DMS79 (cell line): ENCODE data around the gene STXBP5L.
"Not testable (repeated sequence)": the region's sequence is repeated elsewhere in the genome, so short reads cannot be mapped to it uniquely, and the experiment has no call there.

Experiments used
- DNase-seq: peaks from one replicate; lab custom pipeline; 2025; lab: John Stamatoyannopoulos, UW

STXBP5L gene

GRCh38 chr3:121018917-121019321 lies 110.9 kb downstream of the STXBP5L start:
- no peak for DNase-seq

DNA sequence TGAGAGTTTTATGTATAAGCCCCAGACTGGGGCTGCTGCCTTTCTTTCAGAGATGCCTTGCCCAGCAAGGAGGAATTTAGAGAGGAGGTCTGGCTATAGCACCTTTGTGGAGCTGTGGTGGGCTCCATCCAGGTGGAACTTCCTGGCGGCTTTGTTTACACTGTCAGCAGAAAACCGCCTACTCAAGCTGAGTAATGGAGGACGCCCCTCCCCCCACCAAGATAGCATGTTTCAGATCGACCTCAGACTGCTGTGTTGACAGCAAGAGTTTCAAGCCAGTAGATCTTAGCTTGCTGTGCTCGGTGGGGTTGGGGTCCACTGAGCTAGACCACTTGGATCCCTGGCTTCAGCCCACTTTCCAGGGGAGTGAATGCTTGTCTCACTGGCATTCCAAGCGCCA lies 155.6 kb downstream of the STXBP5L start:
- no peak for DNase-seq

DNA sequence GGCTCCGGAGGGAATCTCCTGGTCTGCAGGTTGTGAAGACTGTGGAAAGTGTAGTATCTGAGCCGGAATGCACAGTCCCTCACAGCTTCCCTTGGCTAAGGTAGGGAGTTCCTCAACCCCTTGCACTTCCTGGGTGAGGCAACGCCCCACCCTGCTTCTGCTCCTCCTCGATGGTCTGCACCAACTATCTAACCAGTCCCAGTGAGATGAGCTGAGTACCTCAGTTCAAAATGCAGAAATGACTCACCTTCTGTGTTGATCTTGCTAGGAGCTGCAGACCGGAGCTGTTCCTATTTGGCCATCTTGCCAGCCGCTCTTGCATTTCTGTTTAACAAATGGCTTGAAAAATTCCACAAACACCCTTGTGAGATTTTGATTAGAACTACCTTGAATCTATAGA lies 156.1 kb downstream of the STXBP5L start:
- no peak for DNase-seq

DNA sequence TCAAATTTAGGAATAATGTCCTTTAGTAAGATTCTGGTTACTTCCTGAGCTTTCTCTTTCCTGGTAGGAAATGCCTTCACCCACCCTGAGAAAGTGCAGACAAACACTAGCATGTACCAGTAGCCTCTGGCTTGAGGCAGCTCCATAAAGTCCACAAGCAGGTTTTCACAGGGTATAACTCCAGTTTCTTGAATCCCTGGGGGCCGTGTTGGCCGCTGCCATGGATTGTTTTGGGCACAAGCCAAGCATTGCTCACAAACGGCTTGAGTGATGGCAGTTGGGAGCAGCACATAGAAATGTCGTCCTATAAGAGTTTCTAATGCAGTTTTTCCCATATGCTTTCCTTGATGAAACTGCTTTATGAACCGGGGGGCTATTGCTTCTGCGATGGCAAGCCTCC lies 164.1 kb downstream of the STXBP5L start:
- peak; percentile 57 for DNase-seq

DNA sequence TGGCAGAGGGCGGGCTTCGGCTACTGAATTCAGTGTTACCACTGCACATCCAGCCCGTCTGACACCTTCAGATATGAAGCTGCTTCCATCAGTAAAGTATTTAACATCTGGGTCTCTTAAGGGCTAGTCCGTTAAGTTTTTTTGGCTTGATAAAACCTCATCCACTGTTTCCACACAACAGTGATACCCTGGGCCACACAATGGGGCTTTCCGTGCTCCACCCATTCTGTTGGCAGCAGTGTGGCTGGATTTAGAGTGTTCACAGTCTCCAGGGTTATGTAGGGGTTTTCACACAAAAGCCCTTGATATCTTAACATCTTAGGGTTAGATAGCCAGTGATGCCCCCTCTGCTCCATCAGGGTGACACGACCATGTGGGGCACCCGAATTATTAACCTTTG lies 165.0 kb downstream of the STXBP5L start:
- DNase-seq: no peak

DNA sequence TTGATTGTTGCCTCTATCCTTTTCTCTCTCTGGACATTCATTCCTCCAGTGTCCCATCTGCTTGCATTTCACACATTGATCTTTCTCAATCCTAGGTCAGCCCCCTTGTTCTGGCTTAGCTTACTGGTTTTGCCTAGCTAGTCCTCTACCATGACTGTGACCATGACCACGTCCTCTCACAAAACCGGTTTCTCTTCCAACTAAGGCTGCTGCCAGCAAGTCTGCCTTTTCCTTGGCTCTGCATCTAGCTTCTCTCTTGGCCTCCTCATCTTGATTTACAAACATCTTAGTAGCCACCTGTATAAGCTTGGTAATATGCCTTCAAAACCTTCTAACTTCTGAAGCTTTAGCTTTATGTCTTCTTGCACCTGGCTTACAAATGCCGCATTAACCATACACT lies 167.2 kb downstream of the STXBP5L start:
- no peak for DNase-seq

GRCh38 chr3:121078378-121079101 lies 170.5 kb downstream of the STXBP5L start:
- not testable (repeated sequence) for DNase-seq

GRCh38 chr3:121096953-121097352 lies 188.9 kb downstream of the STXBP5L start:
- DNase-seq: no peak

GRCh38 chr3:121111086-121111485 lies 203.1 kb downstream of the STXBP5L start:
- not testable (repeated sequence) for DNase-seq

- DNase-seq: no peak
Observed at GRCh38 chr3:121111914-121112612, 204.1 kb downstream of the STXBP5L start.

DNA sequence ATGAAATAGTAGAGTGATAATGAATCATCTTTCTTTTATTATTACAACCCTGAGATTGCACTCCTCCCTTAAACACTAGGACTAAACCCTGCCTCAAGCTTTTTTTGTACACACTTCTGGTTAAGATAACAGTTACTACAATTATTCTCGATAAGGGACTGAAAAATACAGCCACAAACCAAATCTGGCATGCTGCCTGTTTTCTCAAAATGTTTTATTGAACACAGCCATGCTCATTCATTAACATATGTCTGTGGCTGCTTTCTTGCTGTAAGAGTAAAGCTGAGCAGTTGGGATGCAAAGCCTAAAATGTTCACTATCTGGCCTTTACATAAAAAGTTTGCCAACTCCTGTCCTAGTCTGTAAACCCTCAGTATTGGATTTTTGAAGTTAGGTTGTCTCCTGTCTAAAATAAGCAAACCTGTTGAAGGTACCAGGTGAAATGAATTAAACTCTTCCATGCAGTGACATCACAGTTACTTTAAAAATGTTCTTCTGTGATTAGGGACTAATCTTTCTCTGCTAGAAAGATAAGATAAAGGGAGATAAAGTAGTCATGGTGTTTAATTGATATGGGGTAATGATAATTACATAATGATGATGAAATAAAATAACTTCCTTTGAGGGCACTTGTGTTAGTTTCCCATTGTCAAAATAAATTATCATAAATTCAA lies 218.2 kb downstream of the STXBP5L start:
- no peak for DNase-seq

- DNase-seq: no peak
Observed at GRCh38 chr3:121126707-121127035, 218.7 kb downstream of the STXBP5L start.

DNA sequence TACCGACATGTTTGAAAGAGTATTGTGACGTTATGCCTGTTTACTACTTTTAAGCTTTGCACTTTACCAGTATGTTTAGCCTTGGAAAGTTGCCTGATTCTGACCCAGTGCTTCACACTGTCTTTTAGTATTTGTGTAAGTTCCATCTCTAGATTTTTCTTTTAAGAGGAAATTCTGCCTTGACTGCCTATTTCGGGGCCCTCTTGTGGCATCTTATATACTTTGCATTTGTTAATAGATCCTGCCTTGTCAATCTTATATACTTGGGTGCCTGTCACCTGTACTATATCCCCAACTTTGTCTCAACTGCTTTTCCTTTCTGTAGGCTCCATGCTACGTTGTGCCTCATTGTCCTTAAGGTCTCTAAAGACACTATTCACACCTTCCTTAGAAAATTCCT lies 244.6 kb downstream of the STXBP5L start:
- no peak for DNase-seq

DNA sequence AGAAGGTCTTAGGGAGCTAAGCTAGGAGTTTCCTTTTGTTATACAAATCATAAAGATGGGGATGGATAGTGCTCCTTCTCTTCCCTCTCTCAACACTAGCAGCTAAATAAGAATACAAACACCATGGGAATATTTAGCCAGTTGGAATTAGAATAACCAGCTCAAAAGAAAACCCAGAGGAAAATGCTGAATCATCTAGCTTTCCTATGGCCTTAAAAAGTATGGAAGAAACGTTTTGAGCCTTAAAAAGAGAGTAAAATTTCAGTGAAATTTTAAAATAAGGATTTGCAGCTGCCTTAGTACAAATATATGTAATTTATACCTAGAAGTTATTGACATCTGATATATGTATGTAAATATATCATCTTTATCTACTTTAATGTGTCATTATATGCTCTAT lies 245.8 kb downstream of the STXBP5L start:
- no peak for DNase-seq

- no peak for DNase-seq
Observed at GRCh38 chr3:121155028-121155427, 247.0 kb downstream of the STXBP5L start.

DNA sequence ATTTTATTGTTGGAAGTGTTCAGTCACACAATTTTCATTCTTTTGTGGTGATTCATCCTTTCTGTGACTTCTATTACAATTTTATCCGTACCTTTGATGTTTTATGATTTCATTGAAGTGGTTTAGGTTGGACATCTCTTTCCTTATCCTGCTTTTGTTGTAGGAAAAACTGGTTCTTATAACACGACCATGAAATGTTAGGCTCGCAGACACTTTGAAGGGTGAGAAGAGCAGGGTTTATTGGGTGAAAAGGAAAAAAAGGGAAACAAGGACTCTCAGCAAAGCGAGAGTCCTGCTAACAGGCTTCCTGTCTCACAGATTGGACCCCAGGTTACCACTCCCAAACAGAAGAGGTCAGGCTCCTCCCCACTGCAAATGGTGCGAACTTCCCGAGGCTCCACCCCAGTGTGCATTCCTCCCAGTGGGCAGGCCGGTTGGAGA lies 257.4 kb downstream of the STXBP5L start:
- DNase-seq: no peak

DNA sequence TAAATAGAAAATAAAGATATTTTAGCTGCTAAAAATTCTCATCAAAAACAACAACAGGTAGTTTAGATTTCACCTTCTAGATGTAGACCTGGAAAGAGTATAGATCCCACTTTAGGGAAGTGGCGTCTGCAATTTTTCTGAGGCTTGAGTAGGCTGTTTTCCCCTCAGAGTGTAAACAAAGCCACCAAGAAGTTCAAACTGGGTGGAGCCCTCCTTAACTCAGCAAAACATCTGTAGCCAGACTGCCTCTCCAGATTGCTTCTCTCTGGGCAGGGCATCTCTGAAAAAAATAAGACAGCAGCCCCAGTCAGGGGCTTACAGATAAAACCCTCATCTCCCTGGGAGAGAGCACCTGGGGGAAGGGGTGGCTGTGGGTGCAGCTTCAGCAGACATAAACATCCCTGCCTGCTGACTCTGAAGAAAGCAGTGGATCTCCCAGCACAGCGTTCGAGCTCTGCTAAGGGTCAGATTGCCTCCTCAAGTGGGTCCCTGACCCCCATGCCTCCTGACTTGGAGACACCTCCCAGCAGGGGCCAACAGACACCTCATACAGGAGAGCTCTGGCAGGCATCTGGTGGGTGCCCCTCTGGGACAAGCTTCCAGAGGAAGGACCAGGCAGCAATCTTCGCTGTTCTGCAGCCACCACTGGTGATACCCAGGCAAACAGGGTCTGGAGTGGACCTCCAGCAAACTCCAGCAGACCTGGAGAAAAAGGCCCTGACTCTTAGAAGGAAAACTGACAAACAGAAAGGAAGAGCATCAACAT lies 259.6 kb downstream of the STXBP5L start:
- no peak for DNase-seq

DNA sequence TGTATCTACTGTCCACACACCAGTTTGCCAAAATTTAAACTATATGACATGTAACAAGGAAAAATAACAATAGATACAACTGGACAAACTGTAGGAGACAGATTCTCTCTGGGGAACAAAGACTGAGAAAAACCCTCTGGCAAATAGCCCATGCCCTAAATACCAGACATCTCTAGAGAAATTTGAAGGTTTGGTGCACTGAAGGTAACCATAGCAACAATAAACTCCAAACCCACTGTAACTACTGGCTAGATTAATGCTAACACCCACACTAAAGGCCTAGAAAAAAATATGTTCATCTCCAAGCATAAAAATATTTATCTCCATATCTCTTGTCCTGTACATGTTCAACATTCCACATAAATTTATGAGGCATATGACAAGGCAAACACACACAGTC lies 267.1 kb downstream of the STXBP5L start:
- no peak for DNase-seq

DNA sequence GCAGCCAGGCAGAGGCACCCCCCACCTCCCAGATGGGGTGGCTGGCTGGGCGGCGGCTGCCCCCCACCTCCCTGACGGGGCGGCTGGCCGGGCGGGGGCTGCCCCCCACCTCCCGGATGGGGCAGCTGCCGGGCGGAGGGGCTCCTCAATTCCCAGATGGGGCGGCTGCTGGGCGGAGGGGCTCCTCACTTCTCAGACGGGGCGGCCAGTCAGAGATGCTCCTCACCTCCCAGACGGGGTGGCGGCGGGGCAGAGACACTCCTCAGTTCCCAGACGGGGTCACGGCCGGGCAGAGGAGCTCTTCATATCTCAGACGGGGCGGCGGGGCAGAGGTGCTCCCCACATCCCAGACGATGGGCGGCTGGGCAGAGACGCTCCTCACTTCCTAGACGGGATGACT lies 282.6 kb downstream of the STXBP5L start:
- not testable (repeated sequence) for DNase-seq

- DNase-seq: no peak
Observed at GRCh38 chr3:121202573-121202972, 294.6 kb downstream of the STXBP5L start.

DNA sequence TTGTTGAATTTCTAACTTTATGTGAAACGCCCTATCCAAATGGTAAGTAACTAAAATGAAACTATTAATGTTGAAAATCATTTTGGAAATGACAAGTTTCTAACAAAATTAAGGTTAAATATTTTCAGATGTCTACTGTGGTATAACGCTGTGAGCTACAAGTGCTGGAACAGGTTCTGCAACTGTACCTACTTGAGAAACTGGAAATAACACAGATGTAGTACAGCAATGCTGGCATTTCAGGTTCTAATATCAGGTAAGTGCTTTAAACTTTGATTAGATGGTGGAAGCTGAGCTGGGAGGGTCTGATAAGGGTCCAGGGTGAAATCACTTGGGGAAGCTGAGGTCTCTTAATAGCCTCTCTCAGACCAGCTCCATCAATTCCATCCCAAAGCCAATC lies 315.1 kb downstream of the STXBP5L start:
- DNase-seq: no peak

DNA sequence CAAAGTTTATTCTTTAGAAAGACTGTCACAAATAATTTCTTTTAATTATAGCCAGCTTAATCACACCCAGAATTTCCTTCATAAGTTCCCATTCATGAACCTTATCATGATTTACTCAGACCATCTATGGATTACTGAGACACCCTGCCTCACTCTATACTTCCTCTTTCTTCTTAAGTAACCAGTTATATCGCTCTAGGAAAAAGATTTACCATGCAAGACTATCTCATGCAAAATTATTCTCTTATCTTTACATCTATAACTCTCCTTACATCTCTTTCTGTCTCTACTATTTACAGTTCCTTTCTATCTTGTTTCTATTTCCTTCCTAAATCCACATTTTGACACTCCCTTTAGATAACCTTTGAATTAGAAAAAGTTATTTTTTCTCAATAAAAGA lies 321.0 kb downstream of the STXBP5L start:
- DNase-seq: no peak
